Stimulated activated CD4-positive, alpha-beta T cell treated with anti-CD3 and anti-CD28 coated beads, Interleukin-1b, Interleukin-23, amount 100 ng/mL, for 48 hours (primary cell): ENCODE measurements around the gene FILIP1L.
A peak's percentile ranks its signal among the peaks of the same experiment; 100 is the strongest.
"Not testable (repeated sequence)": the region's sequence is repeated elsewhere in the genome, so short reads cannot be mapped to it uniquely, and the experiment has no call there.

Source experiments
- DNase-seq: peaks from one replicate; pipeline ENCODE4 v3.0.0-alpha.2; 2020

The FILIP1L gene

DNA sequence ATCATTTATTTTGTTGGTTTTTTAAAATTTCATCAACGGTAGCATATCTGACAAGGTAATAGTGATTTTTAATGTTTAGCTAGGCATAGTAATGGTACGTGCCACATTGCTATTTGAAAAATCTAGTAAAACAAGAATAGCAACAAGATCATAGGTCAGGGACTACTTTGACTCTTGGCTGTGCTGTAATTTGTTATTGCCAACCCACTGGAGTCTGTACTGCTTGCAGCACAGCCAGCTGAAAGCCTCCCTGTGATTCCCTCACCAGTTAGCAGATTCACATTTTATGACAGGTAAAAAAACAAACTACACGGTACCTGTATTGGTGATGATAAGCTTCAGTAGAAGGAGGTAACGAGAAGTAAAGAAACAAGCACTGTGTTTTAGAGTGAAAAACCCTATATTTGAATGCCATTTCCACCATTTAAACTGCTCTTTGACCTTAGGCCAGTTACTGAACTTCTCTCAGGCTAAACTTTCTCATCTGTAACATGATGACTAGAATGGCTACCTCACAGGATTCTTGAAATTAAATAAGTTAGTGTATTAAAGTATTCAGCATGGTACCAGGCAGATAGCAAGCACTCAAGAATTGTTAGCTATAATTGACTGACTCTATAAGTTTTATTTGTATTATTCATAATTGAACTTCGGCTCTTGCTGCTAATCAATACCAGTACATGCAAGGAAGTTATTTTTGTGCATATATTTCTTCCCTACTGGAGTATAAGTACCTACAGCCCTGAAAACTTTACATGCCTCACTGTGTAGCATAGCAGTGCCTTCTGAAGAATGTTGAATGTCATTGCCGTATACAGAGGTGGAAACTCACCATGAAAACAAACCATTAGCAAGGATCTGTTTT lies 16.1 kb downstream of the FILIP1L start:
- no peak for DNase-seq

DNA sequence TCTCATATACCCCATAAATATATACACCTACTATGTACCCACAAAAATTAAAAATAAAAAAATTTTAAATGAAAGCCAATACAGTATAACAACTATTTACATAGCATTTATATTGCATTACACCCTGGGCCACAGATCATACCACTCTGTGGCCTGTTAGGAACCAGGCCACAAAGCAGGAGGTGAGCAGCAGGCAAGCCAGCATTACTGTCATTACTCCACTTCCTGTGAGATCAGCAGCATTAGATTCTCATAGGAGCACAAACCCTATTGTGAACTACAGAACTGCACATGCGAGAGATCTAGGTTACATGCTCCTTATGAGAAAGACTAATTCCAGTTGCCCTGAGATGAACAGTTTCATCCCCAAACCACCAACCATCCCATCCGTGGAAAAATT lies 17.4 kb downstream of the FILIP1L start:
- no peak for DNase-seq

DNA sequence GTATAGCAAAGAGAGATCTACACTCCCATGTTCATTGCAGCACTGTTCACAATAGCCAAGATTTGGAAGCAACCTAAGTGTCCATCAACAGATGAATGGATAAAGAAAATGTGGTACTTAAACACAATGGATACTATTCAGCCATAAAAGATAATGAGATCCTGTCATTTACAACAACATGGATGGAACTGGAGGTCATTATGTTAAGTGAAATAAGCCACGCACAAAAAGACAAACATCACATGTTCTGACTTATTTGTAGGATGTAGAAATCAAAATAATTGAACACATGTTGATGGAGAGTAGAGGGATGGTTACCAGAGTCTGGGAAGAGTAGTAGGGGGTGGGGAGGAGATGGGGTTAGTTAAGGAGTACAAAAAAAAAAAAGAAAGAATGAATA lies 18.0 kb downstream of the FILIP1L start:
- not testable (repeated sequence) for DNase-seq

DNA sequence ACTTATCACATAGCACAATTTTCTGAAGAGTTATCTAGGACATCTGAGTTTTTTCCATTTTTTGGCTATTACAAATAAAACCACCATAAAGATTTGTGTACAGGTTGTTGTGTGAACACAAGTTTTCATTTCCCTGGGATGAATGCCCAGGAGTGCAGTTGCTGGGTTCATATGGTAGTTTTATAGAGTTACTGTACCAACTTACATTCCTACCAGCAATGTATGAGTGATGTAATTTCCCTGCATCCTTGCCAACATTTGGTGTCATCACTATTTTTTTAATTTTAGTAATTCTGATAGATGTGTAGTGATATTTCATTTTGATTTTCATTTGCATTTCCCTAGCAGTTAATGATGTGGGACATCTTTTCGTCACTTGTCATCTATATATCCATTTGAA lies 20.5 kb downstream of the FILIP1L start:
- no peak for DNase-seq

DNA sequence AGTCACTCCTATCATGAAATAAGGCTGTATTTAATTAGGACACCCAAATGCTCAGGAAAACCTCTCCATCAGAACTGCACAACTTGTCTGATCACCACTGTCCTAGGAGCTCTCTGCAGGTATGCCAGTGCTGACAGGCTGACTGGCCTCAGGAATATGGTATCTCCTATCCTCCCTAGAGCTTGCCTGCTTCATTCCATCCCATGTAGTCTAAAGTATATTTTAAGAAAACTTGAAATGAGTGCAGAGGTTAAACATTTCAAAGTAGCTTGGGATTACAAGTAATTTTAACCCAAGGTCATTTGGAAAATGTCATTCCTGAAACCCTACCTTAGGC lies 23.7 kb downstream of the FILIP1L start:
- DNase-seq: no peak

DNA sequence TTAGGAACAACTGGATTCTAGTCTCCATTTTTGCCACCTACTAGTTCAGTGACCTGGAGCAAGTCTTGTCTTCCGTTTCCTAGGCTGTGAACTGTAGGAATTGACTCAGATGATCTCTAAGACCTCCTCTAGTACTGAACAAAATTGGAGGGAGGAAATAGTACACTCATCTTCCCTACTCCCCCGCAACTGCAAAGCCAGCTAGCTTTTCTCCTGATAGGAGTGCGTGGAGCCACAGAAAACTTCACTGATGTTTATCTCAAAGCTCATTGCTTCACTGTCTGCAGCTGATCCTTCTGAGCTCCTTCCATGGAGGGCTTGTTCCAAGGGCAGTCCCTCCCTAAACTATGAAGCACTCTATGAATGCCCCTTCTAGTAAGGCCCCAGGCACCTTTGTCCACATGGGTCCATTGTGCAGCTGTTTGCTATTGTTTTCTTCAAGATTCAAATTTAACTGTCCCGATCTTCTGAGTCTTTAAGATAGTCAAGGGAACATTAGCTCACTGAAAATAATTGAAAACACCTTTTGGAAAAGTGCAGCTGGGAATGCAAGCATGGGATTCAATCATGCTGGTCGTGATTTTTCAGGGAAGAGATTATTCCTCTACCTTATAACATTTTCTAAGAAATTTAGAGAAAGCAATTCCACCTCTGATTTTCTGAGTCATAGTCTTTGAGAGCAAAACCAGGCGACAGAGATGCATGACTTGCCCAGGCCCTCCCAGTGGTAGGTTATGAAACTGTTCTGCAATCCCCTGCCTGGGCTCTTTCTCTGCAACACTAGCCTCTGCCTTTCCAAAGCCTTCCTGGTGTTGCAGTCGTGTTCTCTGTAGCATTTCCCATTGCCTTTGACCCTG lies 24.3 kb downstream of the FILIP1L start:
- DNase-seq: peak; percentile 18

DNA sequence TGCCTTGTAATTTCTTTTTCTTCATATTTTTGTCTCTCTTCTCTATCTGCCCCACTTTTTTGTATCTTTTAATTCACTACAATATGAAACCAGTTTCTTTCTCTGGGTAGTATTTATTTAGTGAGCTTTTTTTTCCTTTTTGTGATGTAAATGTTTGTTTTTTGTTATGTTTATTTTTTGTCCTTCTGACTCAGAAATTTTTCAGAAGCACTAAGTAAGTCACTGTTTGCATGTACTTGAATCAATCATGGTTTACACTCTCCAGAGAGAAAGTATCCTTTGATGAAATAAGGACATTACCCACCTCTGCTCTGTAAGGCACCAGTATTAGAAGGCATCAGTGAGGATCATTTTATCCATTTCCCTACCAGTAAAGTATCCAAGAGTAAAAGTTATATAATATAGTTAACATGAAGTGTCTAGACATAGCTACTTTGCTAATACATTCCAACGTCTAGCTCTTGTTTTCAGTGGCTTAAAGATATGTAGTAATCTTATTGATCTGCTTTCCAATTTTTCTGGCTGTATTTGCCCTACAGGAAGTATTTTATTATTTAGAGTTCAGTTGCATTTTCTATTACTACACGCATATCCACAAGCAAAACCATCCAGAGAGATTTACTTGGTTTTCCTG lies 25.4 kb downstream of the FILIP1L start:
- DNase-seq: no peak

DNA sequence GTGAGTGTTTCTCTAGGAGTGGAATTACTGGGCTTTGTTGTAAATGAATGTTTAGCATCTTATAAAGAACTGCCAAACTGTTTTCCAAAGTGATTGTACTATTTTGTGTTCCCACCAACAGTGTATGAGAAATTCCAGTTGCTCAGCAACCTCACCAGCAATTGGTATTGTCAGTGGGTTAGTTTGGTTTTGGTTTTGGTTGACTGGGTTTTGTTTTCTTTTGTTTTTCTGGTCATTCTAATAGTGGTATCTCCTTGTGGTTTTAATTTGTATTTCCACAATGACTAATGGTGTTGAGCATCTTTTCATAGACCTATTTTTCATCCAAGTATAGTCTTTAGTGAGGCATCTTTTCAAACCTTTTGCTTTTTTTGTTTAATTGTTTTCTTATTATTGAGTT lies 27.1 kb downstream of the FILIP1L start:
- no peak for DNase-seq

DNA sequence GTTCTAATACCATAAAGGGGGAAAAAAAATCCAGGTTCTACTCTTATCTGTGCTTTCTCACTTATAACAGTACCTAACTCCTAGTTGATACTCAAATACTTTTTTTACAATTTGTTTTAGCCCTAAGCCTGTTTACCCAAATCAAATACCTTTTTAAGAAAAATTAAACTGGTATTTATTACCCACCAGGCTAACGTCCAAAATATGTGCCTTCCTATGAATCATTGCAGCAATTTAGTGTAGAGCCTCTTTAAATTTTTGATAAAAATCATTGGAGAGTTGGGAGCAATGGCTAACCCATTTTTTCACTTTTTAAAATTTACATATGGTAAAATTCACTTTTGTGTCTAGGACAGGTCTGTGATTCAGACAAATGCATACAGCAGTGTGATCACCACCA lies 27.9 kb downstream of the FILIP1L start:
- DNase-seq: no peak

DNA sequence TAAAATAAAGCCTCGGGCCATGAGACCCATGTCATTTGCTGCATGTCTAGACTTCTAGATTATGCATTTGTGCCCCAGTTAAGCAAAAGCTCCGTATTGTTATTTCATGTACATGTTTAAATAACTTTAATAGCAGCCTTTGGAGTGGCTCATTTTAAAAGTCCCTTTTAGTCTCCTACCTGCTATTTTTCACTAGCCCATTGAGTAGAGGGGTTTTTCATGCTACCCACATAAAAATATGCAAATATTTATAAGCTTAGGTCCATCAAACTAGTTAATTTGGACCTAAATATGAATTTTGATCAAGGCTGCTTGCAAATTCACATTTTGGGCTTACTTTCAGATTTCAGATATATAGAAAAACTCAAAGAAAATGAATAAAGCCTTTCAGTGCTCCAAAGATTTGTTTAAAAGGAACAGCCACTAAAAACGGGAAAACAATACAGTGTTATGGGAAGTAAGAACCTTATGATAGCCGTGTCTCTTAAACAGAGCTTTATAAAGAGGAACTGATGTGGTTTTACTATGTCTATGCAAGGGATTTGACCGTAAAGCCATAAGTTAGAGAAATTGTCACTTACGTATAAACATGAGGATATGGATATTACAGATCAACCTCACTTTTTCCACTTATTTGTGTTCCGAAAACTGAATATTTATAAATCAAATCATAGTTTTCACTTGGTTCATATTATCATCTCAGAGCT lies 30.0 kb downstream of the FILIP1L start:
- DNase-seq: no peak

DNA sequence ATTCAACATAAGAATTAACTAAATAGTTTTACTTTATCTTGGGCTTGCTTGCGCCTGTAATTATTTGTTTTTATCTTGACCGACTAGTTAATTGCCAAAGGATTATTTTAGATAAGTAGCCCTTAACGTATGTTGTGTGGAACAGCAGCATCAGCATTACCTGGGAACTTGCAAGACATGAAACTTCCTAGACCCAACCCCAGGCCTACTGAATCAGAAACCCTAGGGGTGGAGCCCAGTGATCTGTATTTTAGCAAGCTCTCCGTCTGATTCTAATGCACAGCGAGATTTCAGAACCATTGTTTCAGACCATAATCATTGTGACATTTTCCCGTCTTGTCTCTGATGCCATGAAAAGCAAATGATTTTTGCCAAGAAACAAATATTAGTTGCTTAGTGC lies 31.1 kb downstream of the FILIP1L start:
- DNase-seq: no peak

DNA sequence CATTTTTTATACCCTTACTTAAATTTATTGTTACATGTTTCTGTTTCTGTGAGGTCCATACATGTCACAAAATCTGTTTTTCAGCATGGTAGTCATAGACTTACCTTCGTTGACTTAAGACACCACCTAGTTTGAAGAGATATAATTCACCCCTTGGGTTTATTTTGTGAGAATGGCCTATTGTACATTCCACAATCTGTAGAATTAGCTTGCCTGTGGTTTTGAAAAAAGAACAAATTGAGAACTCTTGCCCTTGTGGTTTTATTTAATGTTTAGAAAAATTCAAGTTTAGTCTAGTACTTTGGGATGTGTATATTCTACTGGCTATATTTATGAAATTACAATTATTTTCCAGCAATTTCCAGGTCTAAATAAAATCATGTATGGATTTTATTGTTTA lies 31.6 kb downstream of the FILIP1L start:
- DNase-seq: no peak

DNA sequence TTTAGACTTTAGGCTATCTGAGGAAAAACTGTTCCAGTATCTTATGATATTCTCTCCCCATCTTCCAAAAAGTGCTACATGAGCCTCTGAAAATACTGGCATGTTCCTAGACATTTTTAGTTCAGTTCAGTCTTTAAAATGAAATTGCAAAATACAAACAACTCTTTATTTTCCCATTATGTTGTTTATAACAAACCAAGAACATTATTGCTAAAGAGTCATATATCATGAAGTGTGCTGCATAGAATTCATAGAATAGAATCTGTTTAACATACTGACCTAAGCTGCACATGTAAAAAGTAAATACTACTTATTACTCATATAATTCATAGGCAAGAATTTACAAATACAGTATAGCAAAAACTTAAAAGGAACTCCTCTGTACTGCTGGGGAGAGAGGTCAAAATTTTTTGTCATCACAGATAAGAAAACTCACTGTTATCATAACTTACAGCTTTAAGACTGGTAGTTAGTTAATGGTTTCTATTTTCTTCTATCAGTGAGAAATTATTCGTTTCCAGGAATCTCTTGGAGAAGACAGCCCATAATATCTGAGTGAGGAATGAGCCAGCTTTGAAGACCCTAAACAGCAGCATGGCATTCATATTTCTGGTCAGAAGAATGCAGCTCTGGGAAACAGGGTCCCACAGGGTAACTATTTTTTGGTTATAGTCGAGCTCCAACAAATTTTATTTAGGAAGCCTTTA lies 32.2 kb downstream of the FILIP1L start:
- DNase-seq: no peak

DNA sequence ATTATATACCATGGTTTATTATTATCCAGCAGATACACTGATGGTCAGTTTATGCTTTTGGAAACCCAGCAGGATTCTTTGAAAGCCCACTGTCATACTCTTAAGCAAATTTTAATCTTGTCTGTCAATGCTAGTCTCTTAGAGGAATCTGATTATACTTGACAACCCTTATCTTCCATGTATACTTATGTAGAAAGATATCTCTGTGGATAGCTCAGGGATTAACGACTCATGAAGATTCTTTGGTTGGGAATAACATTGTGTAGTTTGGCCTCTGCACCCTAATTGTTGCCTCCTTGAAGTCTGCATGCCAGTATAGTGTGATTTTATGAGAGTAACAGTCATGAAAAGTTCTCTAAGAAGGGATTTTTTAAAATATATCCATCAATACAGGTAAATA lies 33.0 kb downstream of the FILIP1L start:
- DNase-seq: no peak

DNA sequence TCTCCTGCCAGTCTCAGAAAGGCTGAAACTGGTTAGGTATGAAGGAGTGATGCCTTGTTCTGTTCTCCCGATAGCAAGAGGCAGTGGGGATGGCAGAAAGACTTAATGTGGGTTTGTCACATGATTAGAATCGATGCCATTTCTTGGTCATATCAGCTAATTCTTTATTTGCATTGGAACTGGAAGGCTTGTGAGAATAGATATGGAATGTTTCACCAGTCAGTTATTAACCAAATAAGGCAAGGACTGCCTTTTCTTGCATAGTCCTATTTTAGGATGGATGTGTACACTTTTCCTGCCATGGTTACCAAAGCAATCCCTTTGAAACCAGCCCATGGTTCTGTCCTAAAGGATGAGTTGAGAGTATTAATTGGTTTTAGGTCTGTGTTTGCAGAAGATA lies 33.7 kb downstream of the FILIP1L start:
- no peak for DNase-seq

DNA sequence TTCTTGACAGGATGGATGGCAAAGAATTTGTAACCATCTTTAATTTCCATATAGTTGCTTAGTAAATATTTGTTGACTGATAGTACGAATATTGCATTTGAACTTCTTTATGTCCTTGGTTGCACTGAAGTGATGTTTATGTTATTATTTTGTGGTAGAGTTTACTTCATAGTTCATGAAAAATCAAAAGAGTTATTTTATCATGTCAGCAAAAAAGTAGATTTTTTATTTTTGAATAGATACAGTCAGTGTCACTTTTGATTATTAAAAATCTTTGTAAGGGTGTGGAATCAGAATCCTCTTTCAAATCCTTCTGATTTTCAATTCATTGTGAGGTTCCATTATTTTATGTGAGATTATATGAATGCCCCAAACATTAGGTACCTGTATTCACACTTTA lies 35.0 kb downstream of the FILIP1L start:
- no peak for DNase-seq

DNA sequence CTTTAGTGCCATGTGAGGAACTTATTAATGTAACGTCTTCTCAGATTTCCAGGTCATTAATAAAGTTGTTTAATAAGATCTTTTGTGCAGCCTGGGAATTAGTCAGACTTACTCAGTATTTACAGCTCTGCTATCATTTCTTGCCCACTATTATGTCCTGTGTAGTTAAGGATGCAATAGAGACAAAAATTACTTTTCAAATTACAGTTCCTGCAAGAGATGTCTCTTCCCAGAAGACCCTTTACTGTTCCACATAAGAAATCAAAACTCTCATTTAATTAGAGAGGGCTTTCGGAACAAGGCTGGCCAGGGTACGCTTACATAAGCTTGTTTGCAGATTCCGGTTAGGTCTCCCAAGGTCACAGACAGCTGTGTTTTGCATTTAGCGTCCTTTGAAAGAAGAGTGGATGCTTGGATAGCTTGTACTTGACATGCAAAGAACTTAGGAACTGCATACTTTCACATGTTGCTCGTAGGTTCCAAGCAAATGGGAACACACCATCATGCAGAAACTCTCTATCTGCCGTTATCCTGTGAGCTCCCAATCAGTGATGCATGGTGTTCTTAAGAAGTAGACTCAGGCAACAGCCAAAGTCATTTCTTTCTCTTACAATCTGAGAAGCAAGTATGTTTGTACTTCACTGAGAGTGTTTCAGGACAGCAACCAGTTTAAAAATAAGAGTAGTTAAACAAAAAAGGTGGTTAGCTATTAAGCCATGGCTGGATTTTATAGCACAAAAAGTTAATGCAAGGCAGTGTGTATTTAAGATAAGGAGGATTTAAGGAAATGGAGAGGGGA lies 37.4 kb downstream of the FILIP1L start:
- no peak for DNase-seq

DNA sequence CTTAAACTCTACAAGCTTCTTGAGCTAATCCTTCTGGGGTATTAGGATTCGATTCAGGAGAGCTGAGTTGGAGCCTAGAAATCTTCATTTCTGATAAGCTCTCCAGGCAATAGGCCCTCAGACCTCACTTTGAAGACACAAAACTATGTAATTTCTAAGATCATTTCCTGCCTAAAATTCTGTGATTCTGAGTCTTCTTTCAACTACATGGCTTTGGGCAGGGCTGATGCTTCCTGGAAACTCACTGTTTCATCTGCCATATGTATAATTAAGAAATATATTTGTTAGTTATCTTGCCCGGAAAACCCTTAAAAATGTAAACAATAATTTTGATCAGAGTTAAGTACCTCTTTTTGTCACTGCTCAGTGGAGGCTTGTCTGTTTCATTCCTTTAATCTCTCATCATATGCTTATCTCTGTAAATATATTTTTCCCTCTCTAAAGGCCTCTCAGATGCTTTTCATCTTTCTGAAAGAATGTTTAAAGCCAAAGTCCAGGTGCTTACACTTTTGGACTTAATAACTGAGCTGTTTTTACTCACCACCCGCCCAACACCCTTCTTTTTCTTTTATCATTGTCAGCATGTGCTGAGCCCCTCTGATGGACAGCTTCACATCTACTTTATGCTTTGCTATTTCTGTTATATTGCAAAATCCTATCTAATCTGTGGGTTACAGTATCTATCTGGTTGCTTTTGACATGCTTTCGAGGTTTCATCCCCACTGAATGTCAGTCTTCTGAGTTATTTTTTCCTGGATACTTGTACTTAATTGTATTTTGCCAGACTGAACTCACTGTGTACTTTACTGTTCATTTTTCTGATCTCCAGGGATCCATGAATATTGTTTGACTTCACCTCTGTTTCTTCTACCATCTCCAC lies 38.2 kb downstream of the FILIP1L start:
- no peak for DNase-seq

DNA sequence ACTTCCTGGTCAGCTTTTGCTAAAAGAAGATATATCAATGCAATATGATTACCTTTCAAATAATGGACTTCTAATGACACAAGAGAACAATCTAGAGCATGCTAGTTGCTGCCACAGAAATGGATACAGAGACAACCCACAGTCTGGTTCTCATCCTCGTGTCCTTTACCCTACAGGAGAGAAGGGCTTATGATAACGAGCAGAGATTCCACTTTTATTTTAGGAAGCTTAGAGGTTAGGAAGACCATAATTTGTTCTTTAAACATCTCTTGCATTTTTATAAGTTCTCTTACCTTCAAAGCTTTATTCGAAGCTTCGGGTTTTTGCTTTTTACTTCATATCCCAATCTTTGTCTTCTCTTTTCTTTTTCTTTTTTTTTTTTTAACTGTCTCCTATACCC lies 39.1 kb downstream of the FILIP1L start:
- DNase-seq: no peak

DNA sequence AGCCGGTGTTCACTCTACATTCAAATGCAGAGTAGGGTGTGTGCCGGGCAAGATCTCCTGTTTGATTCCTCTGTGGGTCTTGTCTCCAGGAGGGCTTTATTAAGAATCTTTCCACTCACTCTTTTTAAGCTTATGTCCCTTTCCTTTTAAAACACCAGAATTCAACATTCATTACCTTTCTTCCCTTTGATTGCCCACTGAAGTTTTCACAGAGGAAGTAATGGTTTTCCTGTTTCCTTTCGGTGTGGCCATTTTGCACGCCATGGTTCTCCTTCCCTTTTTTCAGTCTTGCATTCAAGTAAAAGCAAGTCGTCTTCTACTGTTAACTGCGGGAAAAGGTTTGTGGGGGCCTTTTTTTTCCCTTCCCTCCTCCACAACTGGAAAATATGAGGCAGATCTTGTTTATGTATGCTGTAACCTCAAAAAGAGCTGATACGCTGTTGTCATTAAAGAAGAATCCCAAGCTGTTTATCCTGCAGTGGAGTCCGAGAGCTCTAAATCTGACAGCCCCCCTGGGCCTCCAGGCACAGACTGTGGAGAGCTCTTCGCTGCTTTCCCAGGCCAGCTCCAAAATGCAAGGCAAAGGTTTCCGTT lies 40.5 kb downstream of the FILIP1L start:
- no peak for DNase-seq
